Peyer's patch (tissue), 4 donors: ENCODE data around the gene BCKDHB. TPM values are rescaled to one million over a fixed set of nuclear protein-coding genes. Genes with fewer than 3 reads are reported as not detected.

Source experiments
- DNase-seq, 3 donors: peaks; one replicate each; pipeline ENCODE4 v3.0.0-alpha.2; 2017 to 2019
- H3K27ac ChIP-seq, 4 donors: fragments of 200-600 bp; sonication (generic); one replicate each; pipeline ENCODE4 v1.5.1; 2016 to 2019
- H3K27me3 ChIP-seq, 2 donors: fragments of 200-600 bp; sonication (generic); one replicate each; pipeline ENCODE4 v1.5.1; 2019
- H3K36me3 ChIP-seq, 3 donors: fragments of 200-600 bp; sonication (generic); one replicate each; pipeline ENCODE4 v1.5.1; 2016 to 2019
- H3K4me1 ChIP-seq, 4 donors: fragments of 200-600 bp; sonication (generic); one replicate each; pipeline ENCODE4 v1.5.1; 2016 to 2019
- H3K4me3 ChIP-seq, 4 donors: fragments of 200-600 bp; sonication (generic); 1 replicate in 3 of 4; 2 replicates in 1 of 4; pipeline ENCODE4 v1.5.1; 2016 to 2019; ENCODE audit warnings: mild to moderate bottlenecking in 1 of 4
- H3K9me3 ChIP-seq, 4 donors: fragments of 200-600 bp; sonication (generic); one replicate each; pipeline ENCODE4 v1.5.1; 2016 to 2019; ENCODE audit warnings: mild to moderate bottlenecking in 1 of 4
- CTCF ChIP-seq, 6 experiments: fragments of 450-650 bp in 4 of 6; fragments of 200-600 bp in 2 of 6; sonication (generic) in 1 of 6; IDR thresholded peaks; one replicate each; pipeline ENCODE4 v1.5.1; 2017 to 2019; ENCODE audit warnings: antibody characterized with exemption in 6 of 6, mild to moderate bottlenecking in 3 of 6, moderate library complexity in 1 of 6
- POLR2A ChIP-seq, 2 donors: fragments of 450-650 bp; IDR thresholded peaks; one replicate each; pipeline ENCODE4 v1.5.1; 2017; ENCODE audit warnings: antibody characterized with exemption in 2 of 2, mild to moderate bottlenecking in 2 of 2, moderate library complexity in 2 of 2
- total RNA-seq, 4 donors: library from RNA; depleted of rRNA; stranded (reverse); fragments of >200 nt; gene quantifications; one replicate each; pipeline ENCODE4 v1.1.0, GENCODE V29; 2016

BCKDHB gene
- total RNA-seq, 4 donors from 2014 or later, result 13.3 to 31.8 (median 20.1) TPM

GRCh38 chr6:80170433-80170832 lies 64.0 kb downstream of the BCKDHB start:
- Histone ChIP-seq H3K4me1 (no peaks in the 10 kb centered on the region), H3K27me3 (no peaks in the 10 kb centered on the region), H3K27ac (no peak overlapping the region), H3K4me3 (no peak overlapping the region), H3K9me3 (no peaks in the 10 kb centered on the region), H3K36me3 (peaks cover 0 to 7% (median 0%) of the 10 kb centered on the region in 3 donors)
- DNase-seq, result no peak
- TF ChIP-seq CTCF (IDR thresholded peaks at IDR 0.05) (no peak), POLR2A (IDR thresholded peaks at IDR 0.05) (no peak)

GRCh38 chr6:80173411-80173810 lies 66.9 kb downstream of the BCKDHB start:
- Histone ChIP-seq H3K36me3 (no peaks in the 10 kb centered on the region), H3K9me3 (no peaks in the 10 kb centered on the region), H3K4me1 (no peaks in the 10 kb centered on the region), H3K4me3 (no peak overlapping the region), H3K27me3 (no peaks in the 10 kb centered on the region), H3K27ac (no peak overlapping the region)
- DNase-seq, result no peak
- no peak for TF ChIP-seq CTCF (IDR thresholded peaks at IDR 0.05)
- no peak for TF ChIP-seq POLR2A (IDR thresholded peaks at IDR 0.05)

DNA sequence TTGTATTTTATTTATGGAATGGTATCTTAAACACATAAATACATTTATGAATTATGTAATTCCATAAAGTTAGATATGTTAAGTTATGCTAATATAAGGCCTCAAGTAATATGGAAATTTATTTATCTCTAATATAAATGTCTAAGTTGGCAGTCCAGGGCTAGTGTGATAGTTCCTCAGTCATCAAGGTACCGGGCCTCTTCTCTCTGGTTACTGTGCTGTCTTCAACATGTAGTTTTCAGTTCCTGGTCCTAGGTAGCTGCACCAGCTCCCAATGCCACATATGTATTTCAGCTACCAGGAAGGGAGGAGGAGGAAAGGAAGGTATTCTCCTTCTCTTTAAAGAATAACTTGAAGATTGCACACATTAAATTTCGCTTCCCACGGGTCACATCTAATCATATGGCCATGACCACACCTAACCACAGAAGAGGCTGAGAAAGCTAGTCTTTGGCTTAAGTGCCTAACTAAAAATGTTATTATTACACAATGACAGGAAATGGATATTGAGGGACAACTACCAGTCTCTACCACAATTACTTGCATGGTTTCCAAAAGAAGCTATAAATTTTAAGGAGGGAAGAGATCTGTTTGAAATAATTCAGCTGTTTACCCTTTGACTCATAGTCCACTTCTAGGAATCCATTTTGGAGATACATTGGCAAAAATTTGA lies 68.6 kb downstream of the BCKDHB start:
- H3K27ac ChIP-seq, result no peak overlapping the region
- no peaks in the 10 kb centered on the region for H3K4me1 ChIP-seq
- no peaks in the 10 kb centered on the region for H3K27me3 ChIP-seq
- TF ChIP-seq CTCF (IDR thresholded peaks at IDR 0.05) (no peak), POLR2A (IDR thresholded peaks at IDR 0.05) (no peak)
- no peak overlapping the region for H3K4me3 ChIP-seq
- no peaks in the 10 kb centered on the region for H3K9me3 ChIP-seq
- DNase-seq, result no peak
- H3K36me3 ChIP-seq, result no peaks in the 10 kb centered on the region

GRCh38 chr6:80179695-80180094 lies 73.2 kb downstream of the BCKDHB start:
- Histone ChIP-seq H3K9me3 (no peaks in the 10 kb centered on the region), H3K27ac (no peak overlapping the region), H3K27me3 (no peaks in the 10 kb centered on the region), H3K4me1 (no peaks in the 10 kb centered on the region), H3K4me3 (no peak overlapping the region), H3K36me3 (no peaks in the 10 kb centered on the region)
- TF ChIP-seq CTCF (IDR thresholded peaks at IDR 0.05) (no peak), POLR2A (IDR thresholded peaks at IDR 0.05) (no peak)
- DNase-seq, result no peak

DNA sequence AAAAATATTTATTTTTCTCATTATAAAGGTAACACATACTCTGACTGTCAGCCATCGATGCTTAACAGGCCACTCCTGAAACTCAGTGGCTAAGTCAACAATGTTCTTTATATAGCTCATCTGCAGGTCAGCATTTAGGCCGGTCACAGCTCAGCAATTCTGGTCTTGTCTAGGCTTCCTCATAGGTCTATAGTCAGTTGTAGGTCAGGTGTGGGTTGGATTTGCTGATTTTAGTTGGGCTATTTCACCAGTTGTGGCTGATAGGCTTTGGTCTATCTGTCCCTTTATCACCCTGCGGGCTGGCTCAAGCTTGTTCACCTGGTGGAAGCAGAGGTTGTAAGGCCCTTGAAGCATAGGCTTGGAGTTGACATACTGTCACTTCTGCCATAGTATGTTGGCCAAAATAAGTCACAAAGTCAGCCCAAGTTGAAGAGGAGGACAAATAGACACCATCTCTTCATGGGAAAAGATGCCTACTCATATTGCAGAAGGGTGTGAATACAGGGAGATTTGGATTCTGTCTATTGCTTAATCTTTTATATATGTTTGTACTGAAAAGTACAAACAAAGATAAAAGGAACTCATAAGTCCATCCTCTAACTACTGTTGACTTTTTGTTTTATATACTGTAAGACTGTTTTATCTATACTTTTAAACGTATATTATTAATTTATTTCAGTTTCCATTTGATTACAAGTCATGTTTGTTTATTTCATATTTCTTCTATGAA lies 75.0 kb downstream of the BCKDHB start:
- no peak for DNase-seq
- no peak overlapping the region for H3K4me3 ChIP-seq
- H3K4me1 ChIP-seq, result no peaks in the 10 kb centered on the region
- H3K27ac ChIP-seq, result no peak overlapping the region
- no peaks in the 10 kb centered on the region for H3K27me3 ChIP-seq
- TF ChIP-seq CTCF (IDR thresholded peaks at IDR 0.05) (no peak), POLR2A (IDR thresholded peaks at IDR 0.05) (no peak)
- H3K36me3 ChIP-seq, result no peaks in the 10 kb centered on the region
- H3K9me3 ChIP-seq, result no peaks in the 10 kb centered on the region
